MCF 10A (cell line): Measurements from ENCODE around the gene NUCKS1. TPM values are rescaled to one million over a fixed set of nuclear protein-coding genes. Genes with fewer than 3 reads are reported as not detected.
A peak's percentile ranks its signal among the peaks of the same experiment; 100 is the strongest.

Experiments
- BruUV-seq: library from RNA; stranded (reverse); fragments of 400-500 nt; replicated peaks from 2 replicates; lab custom pipeline; 2021; lab: Mats Ljungman, UMichigan
- CTCF ChIA-PET: fragments of 300-600 bp; sonication (Branson Sonifier 250); formaldehyde crosslinking; extraction: SDS; loops from one replicate; lab custom pipeline; 2021; ENCODE audit warnings: antibody characterized with exemption, inconsistent platforms; lab: Yijun Ruan, JAX
- POLR2A ChIA-PET: fragments of 300-600, 350-650 bp; sonication (Branson Sonifier 250); formaldehyde crosslinking; extraction: SDS; loops from one replicate; lab custom pipeline; 2020; ENCODE audit warnings: antibody characterized with exemption, inconsistent platforms; lab: Yijun Ruan, JAX
- DNase-seq: peaks from one replicate; pipeline ENCODE4 v3.0.0-alpha.2; 2018; ENCODE audit not compliant: unreplicated experiment
- H3K27ac Mint-ChIP-seq: one replicate; pipeline ENCODE4 v1.8.0; 2022; ENCODE audit warnings: mild to moderate bottlenecking, low read depth, mixed read lengths; ENCODE audit not compliant: unreplicated experiment
- H3K27me3 Mint-ChIP-seq: one replicate; pipeline ENCODE4 v1.8.0; 2022; ENCODE audit warnings: mixed read lengths; ENCODE audit not compliant: insufficient read depth, unreplicated experiment
- H3K36me3 Mint-ChIP-seq: one replicate; pipeline ENCODE4 v1.8.0; 2022; ENCODE audit warnings: mild to moderate bottlenecking, moderate library complexity, mixed read lengths; ENCODE audit not compliant: insufficient read depth, unreplicated experiment
- H3K4me1 Mint-ChIP-seq: one replicate; pipeline ENCODE4 v1.8.0; 2022; ENCODE audit warnings: mixed read lengths; ENCODE audit not compliant: insufficient read depth, unreplicated experiment
- H3K4me3 Mint-ChIP-seq: one replicate; pipeline ENCODE4 v1.8.0; 2022; ENCODE audit warnings: mild to moderate bottlenecking, moderate library complexity, mixed read lengths; ENCODE audit not compliant: unreplicated experiment
- H3K9me3 Mint-ChIP-seq: one replicate; pipeline ENCODE4 v1.8.0; 2022; ENCODE audit warnings: mixed read lengths; ENCODE audit not compliant: unreplicated experiment
- intact Hi-C: fragments of 100-400 bp; cut with micrococcal nuclease; formaldehyde crosslinking; loops from 2 replicates; pipeline ENCODE4 v1.14.1; 2022
- total RNA-seq: library from RNA; stranded (reverse); gene quantifications from 2 replicates; pipeline ENCODE4 v1.2.3, GENCODE V29; 2022
- TF ChIP-seq, protein P1 (sequence below): fragments of 200-600 bp; IDR thresholded peaks from one replicate; pipeline ENCODE4 v1.8.0; 2022; ENCODE audit warnings: antibody characterized with exemption, mild to moderate bottlenecking; ENCODE audit not compliant: unreplicated experiment

Gene NUCKS1
- total RNA-seq, 1 experiment from 2014 or later: 615 TPM

- Mint-ChIP-seq H3K4me1 (peaks cover 19% of the 10 kb centered on the region), H3K4me3 (no peak overlapping the region), H3K27ac (no peak overlapping the region), H3K27me3 (no peaks in the 10 kb centered on the region), H3K9me3 (no peaks in the 10 kb centered on the region), H3K36me3 (peaks cover 7% of the 10 kb centered on the region)
- BruUV-seq: no TSS peak
- no peak for DNase-seq
- ChIA-PET CTCF (interaction anchor here (0.5 to 13.9 kb wide), 9 partner anchors 9 to 1217 kb away, joined by 3 to 592 read pairs (median 4); no protein-coding TSS in a partner anchor), POLR2A (interaction anchor here (0.6 to 1.8 kb wide), 3 partner anchors 35 to 82 kb away, joined by 4 read pairs; no protein-coding TSS in a partner anchor)
- TF ChIP-seq, protein P1, sequence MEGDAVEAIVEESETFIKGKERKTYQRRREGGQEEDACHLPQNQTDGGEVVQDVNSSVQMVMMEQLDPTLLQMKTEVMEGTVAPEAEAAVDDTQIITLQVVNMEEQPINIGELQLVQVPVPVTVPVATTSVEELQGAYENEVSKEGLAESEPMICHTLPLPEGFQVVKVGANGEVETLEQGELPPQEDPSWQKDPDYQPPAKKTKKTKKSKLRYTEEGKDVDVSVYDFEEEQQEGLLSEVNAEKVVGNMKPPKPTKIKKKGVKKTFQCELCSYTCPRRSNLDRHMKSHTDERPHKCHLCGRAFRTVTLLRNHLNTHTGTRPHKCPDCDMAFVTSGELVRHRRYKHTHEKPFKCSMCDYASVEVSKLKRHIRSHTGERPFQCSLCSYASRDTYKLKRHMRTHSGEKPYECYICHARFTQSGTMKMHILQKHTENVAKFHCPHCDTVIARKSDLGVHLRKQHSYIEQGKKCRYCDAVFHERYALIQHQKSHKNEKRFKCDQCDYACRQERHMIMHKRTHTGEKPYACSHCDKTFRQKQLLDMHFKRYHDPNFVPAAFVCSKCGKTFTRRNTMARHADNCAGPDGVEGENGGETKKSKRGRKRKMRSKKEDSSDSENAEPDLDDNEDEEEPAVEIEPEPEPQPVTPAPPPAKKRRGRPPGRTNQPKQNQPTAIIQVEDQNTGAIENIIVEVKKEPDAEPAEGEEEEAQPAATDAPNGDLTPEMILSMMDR: no peak
- intact Hi-C loops: no loop called here
These were observed 83.4 kb downstream of the NUCKS1 start for GRCh38 chr1:205666372-205667166.

GRCh38 chr1:205665201-205666045 lies 84.6 kb downstream of the NUCKS1 start:
- DNase-seq: no peak
- Mint-ChIP-seq H3K27me3 (no peaks in the 10 kb centered on the region), H3K4me3 (no peak overlapping the region), H3K27ac (no peak overlapping the region), H3K36me3 (peaks cover 7% of the 10 kb centered on the region), H3K9me3 (no peaks in the 10 kb centered on the region), H3K4me1 (peaks cover 19% of the 10 kb centered on the region)
- TF ChIP-seq, protein P1: no peak
- POLR2A ChIA-PET: interaction anchor here (1.2 to 2.1 kb wide), 2 partner anchors 45 to 74 kb away, joined by 4 to 8 read pairs; no protein-coding TSS in a partner anchor
- intact Hi-C loops: no loop called here
- CTCF ChIA-PET: interaction anchor here (0.6 to 13.9 kb wide), 7 partner anchors 8 to 244 kb away, joined by 3 to 592 read pairs (median 7); partner anchors contain the start of gene ELK4
- no TSS peak for BruUV-seq

DNA sequence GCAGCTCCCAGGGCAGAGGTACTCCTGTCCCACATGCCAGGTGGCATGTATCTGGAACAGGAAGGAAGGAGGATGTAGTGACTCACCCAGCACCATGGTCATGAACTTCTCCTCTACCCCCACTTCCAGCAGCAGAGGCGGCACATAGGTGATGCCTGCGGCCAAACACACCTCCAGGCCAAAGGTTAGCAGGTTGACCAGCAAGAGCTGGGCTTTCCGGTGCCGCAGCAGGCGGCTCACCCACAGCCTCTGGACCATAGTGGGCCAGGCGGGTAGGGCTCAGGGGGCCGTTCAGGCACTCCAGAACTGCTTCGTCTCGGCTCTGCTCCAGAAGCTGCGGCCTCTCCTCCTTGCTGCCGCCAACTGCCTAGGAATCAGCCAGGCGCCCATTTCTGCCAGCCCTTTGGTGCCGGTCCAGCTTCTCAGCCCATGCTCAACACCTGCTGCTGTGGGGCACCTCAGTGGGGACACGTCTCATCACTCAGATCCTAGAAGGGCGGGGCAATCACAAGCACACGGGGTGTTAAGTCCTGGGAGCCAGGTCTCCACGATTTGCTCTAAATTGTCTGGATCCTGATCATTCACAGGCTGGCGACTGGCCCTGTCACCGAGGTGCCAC lies 85.5 kb downstream of the NUCKS1 start:
- no peak overlapping the region for H3K27ac Mint-ChIP-seq
- H3K9me3 Mint-ChIP-seq: no peaks in the 10 kb centered on the region
- H3K4me3 Mint-ChIP-seq: no peak overlapping the region
- ChIA-PET CTCF (interaction anchor here (0.6 to 13.9 kb wide), 7 partner anchors 9 to 140 kb away, joined by 3 to 592 read pairs (median 4); partner anchors contain the start of gene ELK4), POLR2A (interaction anchor here (0.5 to 2.1 kb wide), 5 partner anchors 29 to 559 kb away, joined by 3 to 8 read pairs (median 3); no protein-coding TSS in a partner anchor)
- intact Hi-C loops: no loop called here
- no TSS peak for BruUV-seq
- H3K4me1 Mint-ChIP-seq: peaks cover 19% of the 10 kb centered on the region
- peaks cover 7% of the 10 kb centered on the region for H3K36me3 Mint-ChIP-seq
- DNase-seq: peak; percentile 85
- TF ChIP-seq, protein P1: no peak
- no peaks in the 10 kb centered on the region for H3K27me3 Mint-ChIP-seq
